H1 (cell line): ENCODE results near the gene PRRT1. TPM values are rescaled to one million over a fixed set of nuclear protein-coding genes. Genes with fewer than 3 reads are reported as not detected.

Experiments
- CTCF ChIA-PET: fragments of 300-600 bp; sonication (Branson Sonifier 250); formaldehyde crosslinking; loops from one replicate; lab custom pipeline; 2021; ENCODE audit not compliant: partially characterized antibody; lab: Charles Lee
- POLR2A ChIA-PET: fragments of 300-600 bp; sonication (Branson Sonifier 250); formaldehyde crosslinking; loops from one replicate; lab custom pipeline; 2021; ENCODE audit warnings: inconsistent platforms; ENCODE audit not compliant: partially characterized antibody; lab: Charles Lee
- DNase-seq, 2 experiments: peaks; one replicate each; pipeline versions ENCODE4 v3.0.0 to v3.0.0-alpha.2; 2010 to 2022; ENCODE audit warnings: low spot score in 2 of 2, low read depth in 1 of 2, mixed read lengths in 1 of 2
- FAIRE-seq: peaks from 2 replicates; lab custom pipeline; 2011; peaks lifted over from hg19 to GRCh38; lab: Jason Lieb, UNC
- H2AFZ ChIP-seq: 2 replicates; pipeline ENCODE4 v1.8.1; 2012; ENCODE audit warnings: low read length, inconsistent platforms
- H2AK5ac ChIP-seq: 2 replicates; pipeline ENCODE4 v1.6.1; 2013; ENCODE audit warnings: low read depth, low read length
- H2BK120ac ChIP-seq: replicated peaks from 2 replicates; pipeline ENCODE3; 2013; ENCODE audit warnings: low read depth, low read length, inconsistent platforms
- H2BK12ac ChIP-seq: 2 replicates; pipeline ENCODE4 v1.6.1; 2013; ENCODE audit warnings: low read depth, low read length
- H2BK15ac ChIP-seq: 2 replicates; pipeline ENCODE4 v1.6.1; 2013; ENCODE audit warnings: low read length
- H2BK20ac ChIP-seq: 2 replicates; pipeline ENCODE4 v1.6.1; 2013; ENCODE audit warnings: low read length
- H2BK5ac ChIP-seq: 2 replicates; pipeline ENCODE4 v1.6.1; 2013; ENCODE audit warnings: low read depth, low read length
- H3K14ac ChIP-seq: 2 replicates; pipeline ENCODE4 v1.6.1; 2013; ENCODE audit warnings: inconsistent platforms; ENCODE audit not compliant: insufficient read length
- H3K18ac ChIP-seq: 2 replicates; pipeline ENCODE4 v1.6.1; 2013; ENCODE audit warnings: low read length; ENCODE audit errors: extremely low read depth
- H3K23ac ChIP-seq: 2 replicates; pipeline ENCODE4 v1.6.1; 2013; ENCODE audit warnings: inconsistent platforms; ENCODE audit not compliant: insufficient read length
- H3K23me2 ChIP-seq: 2 replicates; pipeline ENCODE4 v1.6.1; 2013; ENCODE audit warnings: low read depth, low read length
- H3K27ac ChIP-seq: 2 replicates; pipeline ENCODE4 v1.6.1; 2011; ENCODE audit warnings: low read depth, low read length, inconsistent platforms
- H3K27me3 ChIP-seq, 4 experiments: replicated peaks in 1 of 4; 1 replicate in 1 of 4; 2 replicates in 3 of 4; pipeline versions ENCODE4 v1.6.1 to v1.8.1; 2011 to 2013; ENCODE audit warnings: low read length in 3 of 4, mild to moderate bottlenecking in 3 of 4, inconsistent platforms in 2 of 4, mixed read lengths in 2 of 4, moderate library complexity in 1 of 4; ENCODE audit not compliant: control insufficient read depth in 3 of 4, insufficient read depth in 3 of 4; ENCODE audit errors: extremely low read depth in 1 of 4
- H3K36me3 ChIP-seq, 4 experiments: 2 replicates each; pipeline versions ENCODE4 v1.6.1 to v1.8.1; 2011 to 2013; ENCODE audit warnings: mild to moderate bottlenecking in 4 of 4, low read length in 3 of 4, moderate library complexity in 2 of 4, control low read depth in 1 of 4, inconsistent platforms in 1 of 4; ENCODE audit not compliant: insufficient read depth in 4 of 4, control insufficient read depth in 2 of 4
- H3K4ac ChIP-seq: replicated peaks from 2 replicates; pipeline ENCODE3; 2013; ENCODE audit warnings: low read length, low read depth, mixed read lengths, inconsistent platforms; ENCODE audit not compliant: insufficient read length
- H3K4me1 ChIP-seq, 4 experiments: replicated peaks in 1 of 4; 1 replicate in 1 of 4; 2 replicates in 3 of 4; pipeline versions ENCODE4 v1.6.1 to v1.8.1; 2011 to 2013; ENCODE audit warnings: low read length in 3 of 4, inconsistent platforms in 2 of 4, mixed read lengths in 1 of 4; ENCODE audit not compliant: insufficient read depth in 4 of 4, control insufficient read depth in 3 of 4
- H3K4me2 ChIP-seq, 2 experiments: 2 replicates each; pipeline versions ENCODE4 v1.6.1 to v1.8.1; 2011 to 2013; ENCODE audit warnings: low read depth in 2 of 2, low read length in 2 of 2, control low read depth in 1 of 2, inconsistent platforms in 1 of 2, mild to moderate bottlenecking in 1 of 2; ENCODE audit not compliant: insufficient read depth in 1 of 2
- H3K4me3 ChIP-seq, 4 experiments: fragments of 200-600, 300-600 bp in 1 of 4; sonication (generic), shearing (Covaris generic), sonication (Bioruptor Twin) in 1 of 4; 2 replicates each; pipeline versions ENCODE4 v1.5.1 to v1.8.1; 2011 to 2016; ENCODE audit warnings: low read length in 4 of 4, low read depth in 3 of 4, control low read depth in 2 of 4, inconsistent platforms in 2 of 4, mild to moderate bottlenecking in 2 of 4, mixed read lengths in 1 of 4, moderate library complexity in 1 of 4; ENCODE audit not compliant: insufficient read depth in 2 of 4; ENCODE audit errors: extremely low read depth in 1 of 4
- H3K56ac ChIP-seq: replicated peaks from 2 replicates; pipeline ENCODE3; 2013; ENCODE audit warnings: low read depth, mild to moderate bottlenecking, mixed read lengths, low read length, inconsistent platforms; ENCODE audit not compliant: insufficient read length
- H3K79me1 ChIP-seq: 2 replicates; pipeline ENCODE4 v1.6.1; 2013; ENCODE audit warnings: low read depth, low read length, control low read depth
- H3K79me2 ChIP-seq, 2 experiments: 2 replicates each; pipeline versions ENCODE4 v1.6.1 to v1.8.1; 2012 to 2013; ENCODE audit warnings: low read length in 2 of 2, mild to moderate bottlenecking in 2 of 2, inconsistent platforms in 1 of 2; ENCODE audit not compliant: insufficient read depth in 2 of 2, control insufficient read depth in 1 of 2
- H3K9ac ChIP-seq, 4 experiments: replicated peaks in 1 of 4; 1 replicate in 1 of 4; 2 replicates in 3 of 4; pipeline versions ENCODE4 v1.6.1 to v1.8.1; 2011 to 2013; ENCODE audit warnings: low read depth in 3 of 4, low read length in 3 of 4, control low read depth in 2 of 4, mild to moderate bottlenecking in 2 of 4, moderate library complexity in 2 of 4, inconsistent platforms in 1 of 4; ENCODE audit errors: extremely low read depth in 1 of 4
- H3K9me3 ChIP-seq, 2 experiments: 2 replicates each; pipeline versions ENCODE4 v1.6.1 to v1.8.1; 2012 to 2013; ENCODE audit warnings: mild to moderate bottlenecking in 2 of 2, moderate library complexity in 2 of 2, control low read depth in 1 of 2, inconsistent platforms in 1 of 2, low read depth in 1 of 2, low read length in 1 of 2, mixed read lengths in 1 of 2; ENCODE audit not compliant: insufficient read depth in 2 of 2
- H4K20me1 ChIP-seq, 2 experiments: replicated peaks in 1 of 2; 2 replicates each; pipeline versions ENCODE3 to v1.8.1; 2011 to 2013; ENCODE audit warnings: inconsistent platforms in 2 of 2, low read length in 2 of 2, mild to moderate bottlenecking in 1 of 2; ENCODE audit not compliant: insufficient read depth in 2 of 2, control insufficient read depth in 1 of 2
- H4K5ac ChIP-seq: 2 replicates; pipeline ENCODE4 v1.6.1; 2013; ENCODE audit warnings: low read length, low read depth, mixed read lengths, inconsistent platforms; ENCODE audit not compliant: insufficient read length
- H4K8ac ChIP-seq: 2 replicates; pipeline ENCODE4 v1.8.0; 2013; ENCODE audit warnings: mild to moderate bottlenecking, moderate library complexity, low read length, inconsistent platforms; ENCODE audit not compliant: insufficient read depth; ENCODE audit errors: extremely low read depth
- H4K91ac ChIP-seq: replicated peaks from 2 replicates; pipeline ENCODE3; 2013; ENCODE audit warnings: low read length, mixed read lengths, inconsistent platforms; ENCODE audit not compliant: insufficient read length
- ASH2L ChIP-seq: fragments of 200-600, 300-600 bp; sonication (generic); IDR thresholded peaks from one replicate; pipeline ENCODE4 v1.7.1; 2017; ENCODE audit warnings: low read length
- EP300 ChIP-seq, 2 experiments: IDR thresholded peaks; 1 replicate in 1 of 2; 2 replicates in 1 of 2; pipeline ENCODE4 v1.6.1; 2011 to 2012; ENCODE audit warnings: low read depth in 2 of 2, low read length in 2 of 2, mild to moderate bottlenecking in 2 of 2, borderline replicate concordance in 1 of 2, inconsistent platforms in 1 of 2, moderate library complexity in 1 of 2
- KDM4A ChIP-seq: IDR thresholded peaks from one replicate; pipeline ENCODE4 v1.7.1; 2012; ENCODE audit warnings: low read depth, mild to moderate bottlenecking, moderate library complexity, low read length, inconsistent platforms; ENCODE audit not compliant: severe bottlenecking
- PHF8 ChIP-seq: fragments of 200-600 bp; sonication (generic); conservative IDR thresholded peaks from 2 replicates; pipeline ENCODE4 v1.7.1; 2012; ENCODE audit warnings: low read depth, mild to moderate bottlenecking, inconsistent platforms, low read length, moderate library complexity
- TEAD4 ChIP-seq: IDR thresholded peaks from 2 replicates; pipeline ENCODE4 v1.6.1; 2012; ENCODE audit warnings: low read depth, low read length, inconsistent platforms, mixed read lengths
- WGBS, 2 experiments: shearing (Covaris generic) in 1 of 2; methylation state at CpG; one replicate each; pipeline versions ENCODE4 v1.1.6 to v1.1.7; 2013 to 2015; ENCODE audit warnings: low lambda C conversion rate in 2 of 2, mixed read lengths in 2 of 2, inconsistent platforms in 1 of 2, low coverage in 1 of 2, missing lambda C conversion rate in 1 of 2; ENCODE audit not compliant: insufficient replicate concordance in 2 of 2, insufficient coverage in 1 of 2, insufficient read length in 1 of 2; ENCODE audit errors: extremely low coverage in 1 of 2, missing lambda C conversion rate in 1 of 2; 5-methylcytosine and 5-hydroxymethylcytosine counted together
- polyA plus RNA-seq, 7 experiments: library from polyadenylated mRNA; depleted of rRNA in 3 of 7; stranded (reverse) in 5 of 7; unstranded in 2 of 7; fragments of >200 nt in 5 of 7; fragments of 200-250 nt in 2 of 7; gene quantifications; 1 replicate in 5 of 7; 2 replicates in 1 of 7; 4 replicates in 1 of 7; pipeline versions ENCODE4 v1.2.1 to v1.2.3, GENCODE V29; 2011 to 2013; ENCODE audit warnings: missing spikeins in 2 of 7, mixed read lengths in 2 of 7
- total RNA-seq: library from RNA; stranded (reverse); fragmentation: NEBNext Ultra II Directional; extraction: Animal tissue kit (Norgen Biotek cat#: 25700); gene quantifications from 2 replicates; pipeline ENCODE4 v1.2.1, GENCODE V29; 2021
- TF ChIP-seq, protein P1 (sequence below): IDR thresholded peaks from 2 replicates; pipeline ENCODE4 v1.6.1; 2012; ENCODE audit warnings: inconsistent platforms
- TF ChIP-seq, protein P2 (sequence below): IDR thresholded peaks from 2 replicates; pipeline ENCODE4 v1.6.1; 2012; ENCODE audit warnings: inconsistent platforms

Gene PRRT1
- total and polyA plus RNA-seq, 2 of the 8 experiments (the other 6 are each of a cell fraction or from before 2014, with no cell fraction given): 0.71 to 2.8 TPM

DNA sequence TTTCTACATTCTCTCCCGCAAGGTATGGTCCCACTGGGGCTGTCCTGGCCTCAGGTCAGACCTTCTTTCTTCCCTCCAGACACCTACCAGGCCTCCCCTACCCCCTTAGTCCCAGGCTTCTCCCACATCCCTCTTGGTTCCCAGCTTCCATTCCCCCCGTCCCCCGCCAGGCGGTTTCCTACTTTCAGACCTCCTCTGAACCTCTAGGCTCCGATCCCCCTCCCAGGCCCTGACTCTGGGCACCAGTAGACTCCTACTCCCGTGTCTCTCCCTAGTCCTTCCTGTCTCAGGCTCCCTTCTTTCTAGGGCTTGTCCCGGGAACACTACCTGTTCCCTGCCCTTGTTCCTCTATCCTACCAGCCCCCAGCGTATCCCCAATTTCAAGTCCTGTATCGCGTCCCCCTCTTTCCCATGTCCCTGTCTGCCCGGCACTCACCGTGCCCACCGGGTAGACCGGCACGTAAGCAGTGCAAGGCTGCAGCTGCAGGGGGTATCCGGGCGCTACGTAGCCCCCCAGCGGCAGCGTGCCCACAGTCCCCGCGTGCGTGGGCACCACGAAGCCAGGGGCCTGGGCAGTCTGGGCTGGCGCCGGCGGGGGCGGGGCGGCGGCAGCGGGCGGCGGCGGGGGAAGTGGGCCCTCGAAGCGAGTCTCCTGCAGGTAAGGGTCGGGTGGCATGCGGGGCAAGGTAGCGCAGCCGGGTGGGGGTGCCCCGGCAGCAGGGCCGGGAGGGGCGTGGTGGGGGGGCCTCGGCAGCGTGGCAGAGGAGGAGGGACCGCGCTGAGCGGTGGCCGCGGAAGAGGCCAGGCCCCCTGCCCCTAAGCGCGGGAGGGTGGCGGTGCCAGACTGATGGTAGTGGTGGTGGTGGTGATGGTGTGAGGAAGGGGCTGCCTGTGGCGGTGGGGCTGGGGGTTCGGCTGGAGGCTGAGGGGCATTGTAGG, 1.5 kb downstream of the PRRT1 start:
- H4K91ac ChIP-seq: no peak overlapping the region
- H3K4me1 ChIP-seq: peaks cover 14 to 38% (median 17%) of the 10 kb centered on the region in 4 experiments
- H2AFZ ChIP-seq: no peak overlapping the region
- H3K56ac ChIP-seq: no peak overlapping the region
- H2BK120ac ChIP-seq: no peak overlapping the region
- peak overlapping the region; percentile 71; the same call in 1 of the 2 replicates for H2BK5ac ChIP-seq
- peak overlapping the region; percentile 38; the same call in 1 of the 2 replicates for H3K18ac ChIP-seq
- peak overlapping the region; percentile 51; the same call in 1 of the 2 replicates for H2BK20ac ChIP-seq
- no peaks in the 10 kb centered on the region for H3K9me3 ChIP-seq
- peaks cover 25% of the 10 kb centered on the region for H3K23me2 ChIP-seq
- DNase-seq (peak in 1 of 2 experiments; percentile 78), FAIRE-seq (no peak)
- peaks cover 4 to 41% (median 37%) of the 10 kb centered on the region in 4 experiments for H3K27me3 ChIP-seq
- 7% methylated on average over 25 of the region's 55 CpGs; no CpG with 5 or more reads in 1 of the 2 experiments for WGBS, 2 experiments
- no peaks in the 10 kb centered on the region for H4K20me1 ChIP-seq
- no peaks in the 10 kb centered on the region for H3K36me3 ChIP-seq
- H3K27ac ChIP-seq: no peak overlapping the region
- H2AK5ac ChIP-seq: no peak overlapping the region
- ChIA-PET POLR2A (interaction anchor here (0.6 to 9.2 kb wide), 13 partner anchors 9 to 41 kb away, joined by 3 to 70 read pairs (median 6); partner anchors contain the start of genes AGPAT1, ATF6B, FKBPL and GPSM3), CTCF (interaction anchor here (0.8 to 4.7 kb wide), 12 partner anchors 14 to 53 kb away, joined by 3 to 23 read pairs (median 7); partner anchors contain the start of genes ATF6B and PBX2)
- no peak overlapping the region; the same call in 1 of the 2 replicates for H2BK12ac ChIP-seq
- 0 out of 2 replicates have a peak, but pooled peaks cover 3% of the 10 kb centered on the region for H3K79me1 ChIP-seq
- H3K14ac ChIP-seq: no peak overlapping the region
- H4K8ac ChIP-seq: no peak overlapping the region
- no peak overlapping the region for H3K23ac ChIP-seq
- peak overlapping the region; percentile 94 to 100 for H3K4me2 ChIP-seq
- H3K4ac ChIP-seq: no peak overlapping the region
- H4K5ac ChIP-seq: no peak overlapping the region
- H3K79me2 ChIP-seq: peaks cover 0 to 4% of the 10 kb centered on the region in 2 experiments; a peak in 1 of 4 replicates
- H2BK15ac ChIP-seq: peak overlapping the region; percentile 19; the same call in 1 of the 2 replicates
- no peak overlapping the region for H3K9ac ChIP-seq
- H3K4me3 ChIP-seq: peak overlapping the region; percentile 55 to 76 (median 70)
- TF ChIP-seq, protein P1, sequence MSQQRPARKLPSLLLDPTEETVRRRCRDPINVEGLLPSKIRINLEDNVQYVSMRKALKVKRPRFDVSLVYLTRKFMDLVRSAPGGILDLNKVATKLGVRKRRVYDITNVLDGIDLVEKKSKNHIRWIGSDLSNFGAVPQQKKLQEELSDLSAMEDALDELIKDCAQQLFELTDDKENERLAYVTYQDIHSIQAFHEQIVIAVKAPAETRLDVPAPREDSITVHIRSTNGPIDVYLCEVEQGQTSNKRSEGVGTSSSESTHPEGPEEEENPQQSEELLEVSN: 0 out of 2 replicates have a peak, but pooled peaks have one; percentile 47
- TF ChIP-seq PHF8: no peak
- peak in 1 of 2 experiments; percentile 62; a peak in 1 of 3 replicates for TF ChIP-seq EP300 (IDR thresholded peaks at IDR 0.05; ENCODE audit: borderline replicate concordance in 1 of 2, low read depth in 2 of 2, low read length in 2 of 2)
- TF ChIP-seq KDM4A: peak; percentile 69
- TF ChIP-seq, protein P2, sequence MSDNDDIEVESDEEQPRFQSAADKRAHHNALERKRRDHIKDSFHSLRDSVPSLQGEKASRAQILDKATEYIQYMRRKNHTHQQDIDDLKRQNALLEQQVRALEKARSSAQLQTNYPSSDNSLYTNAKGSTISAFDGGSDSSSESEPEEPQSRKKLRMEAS: peak; percentile 76
- TF ChIP-seq ASH2L: peak; percentile 29
- no peak for TF ChIP-seq TEAD4
